Measurements from ENCODE around the gene DAAM1. TPM values are rescaled to one million over a fixed set of nuclear protein-coding genes. Genes with fewer than 3 reads are reported as not detected.

The DAAM1 gene
- total RNA-seq, 1 donor: 19.5 TPM

GRCh38 chr14:59292028-59292427, 103.6 kb downstream of the DAAM1 start:
- Histone ChIP-seq H2AFZ (ENCODE audit: low read length) (no peak overlapping the region), H3K27me3 (ENCODE audit: insufficient read depth, low read length) (no peaks in the 10 kb centered on the region), H3K4me1 (ENCODE audit: insufficient read depth, low read length) (peaks cover 15% of the 10 kb centered on the region), H3K4me3 (ENCODE audit: insufficient read depth, low read length) (no peak overlapping the region), H3K4me2 (ENCODE audit: insufficient read depth, low read length) (no peak overlapping the region), H3K36me3 (ENCODE audit: insufficient read depth, low read length) (peaks cover 3% of the 10 kb centered on the region), H4K20me1 (ENCODE audit: insufficient read depth, low read length) (no peaks in the 10 kb centered on the region), H3K9me3 (ENCODE audit: low read depth, low read length) (no peaks in the 10 kb centered on the region), H3K79me2 (ENCODE audit: insufficient read depth, low read length) (no peaks in the 10 kb centered on the region), H3K27ac (ENCODE audit: low read depth, low read length) (no peak overlapping the region)
- no peak for DNase-seq (ENCODE audit: insufficient read length, low spot score, missing footprints)
- no peak for TF ChIP-seq CTCF (IDR thresholded peaks at IDR 0.05; ENCODE audit: extremely low read depth, low read depth, low read length)

- Histone ChIP-seq H3K27ac (ENCODE audit: low read depth, low read length) (no peak overlapping the region), H2AFZ (ENCODE audit: low read length) (no peak overlapping the region), H4K20me1 (ENCODE audit: insufficient read depth, low read length) (no peaks in the 10 kb centered on the region), H3K79me2 (ENCODE audit: insufficient read depth, low read length) (no peaks in the 10 kb centered on the region), H3K27me3 (ENCODE audit: insufficient read depth, low read length) (no peaks in the 10 kb centered on the region), H3K9me3 (ENCODE audit: low read depth, low read length) (no peaks in the 10 kb centered on the region), H3K4me1 (ENCODE audit: insufficient read depth, low read length) (peaks cover 15% of the 10 kb centered on the region), H3K4me2 (ENCODE audit: insufficient read depth, low read length) (no peak overlapping the region), H3K36me3 (ENCODE audit: insufficient read depth, low read length) (peaks cover 3% of the 10 kb centered on the region), H3K4me3 (ENCODE audit: insufficient read depth, low read length) (no peak overlapping the region)
- no peak for TF ChIP-seq CTCF (IDR thresholded peaks at IDR 0.05; ENCODE audit: extremely low read depth, low read depth, low read length)
- no peak for DNase-seq (ENCODE audit: insufficient read length, low spot score, missing footprints)
Observed at GRCh38 chr14:59292921-59293534, 104.6 kb downstream of the DAAM1 start.

- Histone ChIP-seq H3K27ac (ENCODE audit: low read depth, low read length) (peak overlapping the region; percentile 40), H3K36me3 (ENCODE audit: insufficient read depth, low read length) (peaks cover 3% of the 10 kb centered on the region), H3K4me2 (ENCODE audit: insufficient read depth, low read length) (no peak overlapping the region), H3K9me3 (ENCODE audit: low read depth, low read length) (no peaks in the 10 kb centered on the region), H3K4me1 (ENCODE audit: insufficient read depth, low read length) (peaks cover 15% of the 10 kb centered on the region), H3K4me3 (ENCODE audit: insufficient read depth, low read length) (no peak overlapping the region), H3K27me3 (ENCODE audit: insufficient read depth, low read length) (no peaks in the 10 kb centered on the region), H3K79me2 (ENCODE audit: insufficient read depth, low read length) (no peaks in the 10 kb centered on the region), H4K20me1 (ENCODE audit: insufficient read depth, low read length) (no peaks in the 10 kb centered on the region), H2AFZ (ENCODE audit: low read length) (no peak overlapping the region)
- no peak for DNase-seq (ENCODE audit: insufficient read length, low spot score, missing footprints)
- no peak for TF ChIP-seq CTCF (IDR thresholded peaks at IDR 0.05; ENCODE audit: extremely low read depth, low read depth, low read length)
Observed at GRCh38 chr14:59293935-59294661, 105.6 kb downstream of the DAAM1 start.

- H4K20me1 ChIP-seq (ENCODE audit: insufficient read depth, low read length): no peaks in the 10 kb centered on the region
- H3K4me2 ChIP-seq (ENCODE audit: insufficient read depth, low read length): peak overlapping the region; percentile 11
- H3K27ac ChIP-seq (ENCODE audit: low read depth, low read length): peak overlapping the region; percentile 40
- peaks cover 15% of the 10 kb centered on the region for H3K4me1 ChIP-seq (ENCODE audit: insufficient read depth, low read length)
- H3K9me3 ChIP-seq (ENCODE audit: low read depth, low read length): no peaks in the 10 kb centered on the region
- no peak for TF ChIP-seq CTCF (IDR thresholded peaks at IDR 0.05; ENCODE audit: extremely low read depth, low read depth, low read length)
- H3K4me3 ChIP-seq (ENCODE audit: insufficient read depth, low read length): no peak overlapping the region
- no peaks in the 10 kb centered on the region for H3K79me2 ChIP-seq (ENCODE audit: insufficient read depth, low read length)
- H3K36me3 ChIP-seq (ENCODE audit: insufficient read depth, low read length): peaks cover 3% of the 10 kb centered on the region
- H3K27me3 ChIP-seq (ENCODE audit: insufficient read depth, low read length): no peaks in the 10 kb centered on the region
- no peak overlapping the region for H2AFZ ChIP-seq (ENCODE audit: low read length)
- peak; percentile 11 for DNase-seq (ENCODE audit: insufficient read length, low spot score, missing footprints)
Observed at GRCh38 chr14:59294662-59294992, 106.2 kb downstream of the DAAM1 start.

Data from osteoblast (primary cell).